Stimulated activated CD8-positive, alpha-beta memory T cell treated with anti-CD3 and anti-CD28 coated beads, Interleukin-7, amount 100 ng/mL, for 1 hour (primary cell): Measurements from ENCODE around the gene SPSB1.

Source experiments
- DNase-seq, 2 donors: peaks; one replicate each; pipeline ENCODE4 v3.0.0-alpha.2; 2020; ENCODE audit warnings: low read depth in 2 of 2

SPSB1 gene

DNA sequence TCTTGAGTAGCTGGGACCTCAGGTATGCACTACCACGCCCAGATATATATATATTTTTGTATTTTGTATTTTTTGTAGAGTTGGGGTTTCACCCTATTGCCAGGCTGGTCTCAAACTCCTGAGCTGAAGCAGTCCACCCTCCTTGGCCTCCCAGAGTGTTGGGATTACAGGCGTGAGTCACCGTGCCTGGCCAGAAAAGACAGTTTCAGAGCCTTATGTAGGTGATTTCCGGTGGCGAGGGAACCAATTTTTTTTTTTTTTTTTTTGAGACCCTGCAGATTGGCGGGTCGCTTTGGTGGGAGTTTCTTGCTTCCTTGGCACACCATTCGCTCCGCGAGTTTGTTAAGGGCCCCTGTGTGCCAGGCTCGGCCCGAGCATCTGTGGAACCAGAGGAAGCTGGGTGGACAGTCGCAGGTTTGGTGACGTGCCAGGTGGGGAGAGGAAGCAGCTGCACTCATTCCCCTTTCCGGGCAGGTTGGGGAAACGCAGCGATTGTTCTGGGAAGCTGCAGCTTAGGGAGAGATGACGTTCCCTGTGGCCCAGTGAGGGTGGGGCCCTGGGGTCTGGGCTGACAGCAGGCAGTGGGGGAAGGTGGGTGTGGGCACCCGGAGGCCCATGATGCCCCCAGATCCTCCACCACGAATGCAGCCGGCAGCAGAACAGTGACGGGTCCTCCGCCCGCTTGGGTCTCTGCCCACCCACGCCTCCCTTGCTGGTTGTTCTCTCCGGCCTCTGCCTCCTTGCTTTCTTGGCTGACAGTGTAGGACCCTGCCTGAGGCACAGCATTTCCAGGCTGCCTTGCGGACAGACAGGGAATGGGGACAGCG is 25.1 kb downstream of the SPSB1 start:
- DNase-seq = no peak

DNA sequence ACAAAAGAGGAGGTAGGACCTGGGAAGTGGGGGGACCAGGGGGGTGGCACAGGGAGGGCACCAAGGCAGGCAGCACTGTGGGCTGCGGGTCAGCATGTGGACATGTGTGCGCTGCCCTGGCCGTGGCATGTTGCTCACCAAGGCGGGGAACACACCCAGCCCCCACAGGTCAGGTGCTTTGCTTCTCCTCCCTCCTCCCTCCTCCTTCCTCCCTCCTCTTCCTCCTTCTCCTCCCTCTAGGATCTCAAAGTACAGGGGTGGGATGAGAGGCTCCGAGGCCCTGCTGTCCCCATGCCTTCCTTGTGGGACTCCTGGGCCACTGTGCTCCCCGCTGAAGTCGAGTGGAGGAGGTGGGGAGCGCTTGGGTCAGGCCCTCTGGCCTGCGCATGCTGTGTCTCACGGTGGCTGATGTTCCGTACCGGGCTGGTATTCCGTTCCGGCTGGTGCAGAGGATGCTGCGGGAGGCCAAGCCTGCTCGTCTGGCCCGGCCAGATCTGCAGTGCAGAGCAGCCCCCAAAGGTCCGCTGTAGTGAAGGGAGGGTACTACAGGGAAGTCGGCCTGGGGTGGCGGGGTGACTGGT is 26.6 kb downstream of the SPSB1 start:
- DNase-seq = no peak

GRCh38 chr1:9319789-9320519 is 27.3 kb downstream of the SPSB1 start:
- DNase-seq = no peak

DNA sequence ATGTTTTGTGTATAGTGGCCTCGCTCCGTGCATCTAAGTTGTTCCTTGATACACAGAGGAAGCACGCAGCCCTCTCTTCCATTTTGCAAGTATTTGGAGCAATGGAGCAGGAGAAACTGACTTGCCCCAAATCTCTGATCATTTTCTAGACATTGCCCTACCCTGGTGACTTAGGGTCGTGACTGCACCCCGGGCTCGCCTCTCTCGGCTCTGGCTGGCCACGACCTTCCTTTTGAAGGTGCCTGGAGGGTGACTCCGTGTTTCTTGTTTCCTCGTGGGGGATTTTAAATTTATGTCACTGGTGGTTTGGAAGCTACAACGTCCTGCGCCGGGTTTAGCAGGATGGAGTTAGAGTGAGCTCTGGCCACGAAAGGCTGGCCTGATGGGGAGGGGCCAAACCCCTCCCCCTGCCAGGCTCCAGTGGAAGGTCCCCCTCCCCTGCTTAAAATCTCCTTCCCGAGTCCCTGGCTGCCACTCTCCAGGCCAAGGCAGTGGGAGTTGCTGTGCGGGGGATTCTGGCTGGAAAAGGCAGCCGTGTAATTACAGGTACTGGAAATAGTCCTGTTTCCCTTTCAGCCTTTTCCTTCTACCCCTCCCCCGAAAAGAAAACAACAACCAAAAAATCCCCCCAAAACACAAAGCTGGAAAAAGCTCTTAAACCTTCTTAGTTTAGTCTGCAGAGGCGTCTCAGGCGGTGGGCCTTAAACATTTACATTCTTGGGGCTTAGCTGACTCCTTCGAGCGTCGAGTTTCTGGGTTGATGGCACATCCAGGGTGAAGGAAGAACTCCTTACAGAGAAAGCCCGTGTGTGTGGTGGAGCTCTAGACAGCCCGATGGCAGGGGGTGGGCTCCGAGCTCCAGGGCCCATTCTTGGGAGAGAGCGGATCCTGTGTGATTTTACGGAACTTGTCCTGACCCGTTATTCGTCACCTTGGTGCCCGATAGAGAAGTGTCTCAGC is 28.1 kb downstream of the SPSB1 start:
- no peak for DNase-seq

GRCh38 chr1:9321480-9321849 is 28.8 kb downstream of the SPSB1 start:
- no peak for DNase-seq

DNA sequence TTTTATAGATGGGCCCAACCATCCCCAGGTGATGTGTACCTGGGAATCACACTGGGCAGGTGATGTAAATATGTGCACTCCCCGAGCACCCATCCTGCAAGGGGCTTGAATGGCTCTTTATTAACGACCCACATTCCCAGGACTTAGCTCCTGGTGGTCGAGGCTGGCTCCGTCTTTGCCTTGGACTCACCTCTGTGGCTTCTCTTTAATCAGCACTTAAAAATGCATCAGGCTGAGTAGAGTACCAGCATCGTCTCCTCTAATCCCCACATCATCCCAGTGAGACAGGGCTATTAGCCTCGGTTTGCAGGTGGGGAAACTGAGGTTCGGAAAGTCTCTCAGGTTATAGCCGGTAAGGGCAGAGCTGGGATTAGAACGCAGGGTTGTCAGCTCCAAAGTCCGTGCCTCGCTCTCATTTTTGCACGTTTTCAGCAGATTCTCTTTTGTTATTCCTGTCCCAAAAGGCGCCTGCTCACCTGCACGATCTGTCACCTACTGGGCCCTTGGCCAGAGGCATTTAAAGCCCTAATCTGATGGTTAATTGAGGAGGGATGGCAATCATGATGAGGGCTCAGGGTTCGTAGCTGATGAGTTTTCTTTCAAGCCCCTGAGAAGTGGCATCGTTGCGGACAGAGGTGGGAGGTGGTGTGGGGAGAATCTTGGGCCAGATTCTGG is 29.4 kb downstream of the SPSB1 start:
- DNase-seq = no peak

DNA sequence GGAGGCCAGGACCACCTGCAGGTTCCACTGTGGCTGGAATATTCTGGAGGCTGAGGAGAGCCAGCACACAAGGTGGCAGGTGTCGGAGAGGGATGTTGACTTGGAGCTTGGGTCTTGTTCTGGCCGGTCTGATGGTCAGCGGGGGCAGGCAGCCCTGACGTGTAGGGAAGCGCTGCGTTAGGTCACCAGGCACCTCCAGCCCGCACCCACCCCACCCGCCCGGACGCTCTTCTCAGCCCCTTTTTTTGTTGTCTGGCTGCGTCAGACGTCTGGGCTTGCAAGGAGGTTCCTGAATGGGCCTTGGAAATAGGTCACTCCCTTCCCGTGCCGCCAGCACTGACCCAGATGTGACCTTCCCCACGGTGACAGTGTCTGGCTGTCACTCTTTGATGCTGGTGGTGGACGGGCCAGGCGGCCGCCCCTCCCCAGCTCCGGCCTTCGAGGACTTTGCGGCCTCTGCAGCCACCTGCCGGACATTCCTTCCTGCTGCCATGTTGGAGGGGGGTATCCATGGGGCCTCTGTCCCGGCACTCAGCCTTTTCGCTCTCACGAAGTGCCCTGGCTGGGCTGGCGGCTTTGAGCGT is 30.1 kb downstream of the SPSB1 start:
- no peak for DNase-seq

DNA sequence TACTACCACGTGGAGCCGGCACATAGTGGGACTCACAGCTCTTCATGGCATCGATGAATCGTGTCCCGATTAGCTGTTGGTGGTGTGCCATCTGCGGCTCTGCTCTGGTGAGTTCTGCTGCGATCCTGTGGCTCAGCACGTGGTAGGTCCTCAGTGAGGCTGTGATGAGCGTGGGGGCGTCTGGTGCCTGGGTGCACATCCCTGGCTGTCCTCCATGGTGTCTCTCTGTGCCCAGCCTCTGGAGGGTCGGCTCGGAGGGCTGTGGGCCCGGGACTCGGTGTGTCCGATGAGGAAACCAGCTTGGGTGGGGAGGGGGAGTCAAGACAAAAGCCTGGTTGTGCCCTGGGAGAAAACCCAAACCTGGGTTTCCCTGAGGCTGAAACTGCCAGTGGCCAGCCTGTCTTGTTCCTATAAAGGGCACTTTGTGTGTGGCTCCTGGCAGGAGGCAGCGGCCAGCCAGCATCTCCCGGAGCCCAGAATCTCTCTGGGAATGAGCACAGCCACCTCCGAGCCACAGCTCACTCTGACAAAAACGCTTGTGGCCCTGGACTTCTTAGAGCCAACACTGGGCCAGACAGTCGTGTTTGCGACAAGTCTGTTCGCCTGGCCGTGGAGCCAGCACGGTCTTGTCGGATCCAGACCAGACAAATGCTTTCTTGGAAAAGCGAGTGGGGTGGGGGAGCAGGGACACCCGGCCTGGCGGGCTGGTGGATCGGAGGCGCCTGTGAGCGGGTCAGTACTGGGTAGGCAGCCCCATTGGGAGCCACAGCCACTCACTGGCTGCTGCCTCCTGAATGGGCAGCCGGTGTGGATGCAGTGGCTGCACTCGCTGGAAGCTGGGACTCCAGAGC is 31.8 kb downstream of the SPSB1 start:
- no peak for DNase-seq

DNA sequence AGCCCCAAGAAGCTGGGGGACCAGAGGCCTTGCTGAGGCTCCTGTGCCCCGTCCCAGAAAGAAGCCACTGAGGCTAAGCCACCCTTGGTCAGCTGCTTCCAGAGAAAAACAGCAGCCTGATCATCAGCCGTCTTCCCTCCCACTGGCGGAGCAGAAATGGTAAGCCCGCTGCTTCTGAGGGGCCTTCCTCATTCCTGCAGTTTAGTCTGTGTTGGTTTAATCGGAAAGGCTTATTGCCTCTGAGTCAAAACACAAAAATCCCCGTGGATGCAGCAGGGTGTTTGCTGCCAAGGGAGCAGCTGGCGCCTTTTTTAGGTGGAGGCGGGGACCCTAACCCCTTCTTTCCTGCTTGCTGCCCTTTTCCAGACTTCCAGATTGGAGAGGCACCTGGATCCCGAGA is 33.9 kb downstream of the SPSB1 start:
- no peak for DNase-seq

DNA sequence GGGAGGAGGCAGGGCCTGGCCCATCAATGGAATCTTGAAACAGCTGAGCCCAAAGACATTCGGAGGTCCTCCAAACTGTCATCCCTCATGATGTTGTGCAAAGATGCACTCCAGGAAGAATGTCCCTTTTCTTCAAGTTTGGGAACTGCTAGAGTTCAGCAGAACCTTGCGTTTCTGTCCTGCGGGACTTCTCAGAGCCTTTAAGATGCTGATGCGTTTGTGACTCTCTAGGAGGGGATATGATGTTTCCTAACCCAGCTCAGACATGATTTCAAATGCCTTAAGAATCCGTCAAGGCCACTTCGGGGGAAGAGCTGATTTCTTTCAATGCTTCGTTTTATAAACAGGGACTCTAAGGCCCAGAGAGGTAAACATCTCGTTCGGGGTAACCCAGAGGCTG is 35.5 kb downstream of the SPSB1 start:
- DNase-seq = no peak

DNA sequence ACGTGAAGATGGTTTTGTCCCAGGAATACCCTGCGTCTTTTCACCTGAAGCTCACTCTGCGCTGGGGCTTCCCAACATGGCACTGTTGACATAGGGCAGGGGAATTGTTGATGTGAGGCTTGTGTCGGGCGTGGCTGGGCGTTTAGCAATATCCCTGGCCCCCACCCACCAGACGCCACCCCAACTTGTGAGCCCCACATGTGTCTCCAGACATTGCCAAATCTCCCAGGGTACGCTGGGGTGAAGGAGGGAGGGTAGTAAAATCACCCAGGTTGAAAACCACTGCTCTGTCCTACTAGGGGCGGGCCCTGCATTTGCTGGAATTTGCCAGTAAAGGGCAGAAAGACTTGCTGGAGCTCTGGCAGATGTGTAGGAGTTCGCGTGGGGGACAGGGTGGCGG is 36.0 kb downstream of the SPSB1 start:
- DNase-seq = no peak

DNA sequence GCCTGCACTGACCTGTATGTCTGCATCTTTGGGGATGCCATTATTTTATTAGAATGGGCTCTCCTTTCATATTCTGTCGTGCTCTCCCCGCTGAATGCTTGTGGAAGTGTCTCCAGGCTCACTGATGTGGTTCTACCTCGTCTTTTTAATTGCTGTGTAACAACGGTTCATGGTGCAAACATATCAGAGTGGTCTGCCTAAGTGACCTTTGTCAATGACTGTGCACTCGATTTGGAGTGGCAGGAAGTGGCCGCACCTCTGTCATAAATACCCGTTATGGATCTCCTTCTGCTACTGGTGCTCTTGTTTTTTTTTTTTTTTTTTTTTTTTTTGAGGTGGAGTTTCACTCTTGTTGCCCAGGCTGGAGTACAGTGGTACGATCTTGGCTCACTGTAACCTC is 38.3 kb downstream of the SPSB1 start:
- DNase-seq = no peak

DNA sequence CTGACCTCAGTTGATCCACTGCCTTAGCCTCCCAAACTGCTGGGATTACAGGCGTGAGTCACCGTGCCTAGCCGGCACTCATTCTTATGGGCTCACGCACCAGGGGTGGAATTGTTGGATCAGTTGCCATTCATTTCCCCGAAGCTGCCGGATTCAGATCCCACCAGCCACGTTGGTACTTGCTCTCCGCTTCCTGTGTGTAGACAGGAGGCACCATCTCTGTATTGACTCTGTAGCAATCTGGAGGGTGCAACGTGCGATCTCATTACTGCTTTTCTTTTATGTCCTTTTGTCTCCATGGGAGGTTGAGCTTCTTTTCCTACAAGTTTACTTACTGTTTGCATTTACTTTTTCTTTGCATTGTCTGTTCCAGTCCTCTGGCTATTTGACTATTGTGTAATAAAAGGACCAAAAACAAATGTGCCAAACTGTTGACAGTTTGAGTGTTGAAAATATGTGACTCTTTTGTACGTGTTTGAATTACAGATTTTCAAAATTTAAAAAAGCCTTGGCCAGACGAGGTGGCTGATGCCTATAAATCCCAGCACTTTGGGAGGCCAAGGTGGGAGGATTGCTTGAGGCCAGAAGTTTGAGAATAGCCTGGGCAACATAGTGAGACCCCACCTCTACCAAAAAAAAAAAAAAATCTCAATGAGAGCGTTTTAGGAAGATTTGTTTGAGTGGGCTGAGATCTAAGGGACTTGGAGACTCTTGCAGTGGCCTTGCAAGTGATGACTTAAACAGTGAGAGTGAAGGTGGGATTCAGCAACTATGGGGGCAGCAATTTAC is 39.1 kb downstream of the SPSB1 start:
- DNase-seq = no peak

GRCh38 chr1:9332513-9333143 is 39.9 kb downstream of the SPSB1 start:
- DNase-seq = no peak

DNA sequence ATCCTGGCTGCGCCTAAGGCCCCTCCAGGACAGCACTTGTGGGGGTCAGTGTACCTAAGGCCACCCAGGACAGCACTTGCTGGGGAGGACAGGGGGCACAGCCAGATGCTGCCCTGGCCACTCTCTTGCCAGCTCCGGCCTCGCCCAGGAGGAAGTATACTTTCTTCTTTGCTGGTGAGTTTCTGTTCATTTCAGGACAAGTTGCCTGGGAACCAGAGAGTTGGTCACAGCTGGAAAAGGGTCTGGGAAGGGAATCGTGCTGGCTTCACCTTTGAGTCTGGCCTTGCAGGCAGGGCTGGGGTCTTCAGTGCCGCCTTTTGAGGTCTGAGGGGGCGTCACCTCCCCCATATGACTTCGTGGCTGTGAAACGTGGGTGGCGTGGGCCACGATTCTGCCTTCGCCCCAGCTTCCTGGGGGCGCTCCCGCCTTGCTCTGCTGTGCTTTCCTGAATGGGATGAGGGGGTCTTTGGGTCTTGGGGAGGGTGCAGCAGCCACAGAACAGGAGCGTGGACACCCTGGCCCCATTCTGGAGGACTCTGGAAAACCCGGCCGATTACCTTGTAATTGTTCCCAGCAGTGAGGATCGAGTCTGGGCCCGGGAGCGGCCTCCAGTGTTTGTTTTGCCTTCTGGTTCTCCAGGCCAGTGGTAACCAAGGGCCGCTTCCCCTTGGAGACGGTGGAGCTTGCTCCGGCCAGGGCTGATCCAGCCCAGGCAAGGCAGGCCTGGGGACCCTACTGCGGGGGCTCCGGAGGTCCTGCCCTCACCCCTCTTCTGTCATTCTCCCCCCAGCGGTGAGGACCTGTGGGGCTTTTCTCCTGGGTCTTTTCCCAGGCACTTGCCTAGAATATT is 45.9 kb downstream of the SPSB1 start:
- no peak for DNase-seq

- DNase-seq = no peak
Observed at GRCh38 chr1:9340172-9340854, 47.6 kb downstream of the SPSB1 start.

DNA sequence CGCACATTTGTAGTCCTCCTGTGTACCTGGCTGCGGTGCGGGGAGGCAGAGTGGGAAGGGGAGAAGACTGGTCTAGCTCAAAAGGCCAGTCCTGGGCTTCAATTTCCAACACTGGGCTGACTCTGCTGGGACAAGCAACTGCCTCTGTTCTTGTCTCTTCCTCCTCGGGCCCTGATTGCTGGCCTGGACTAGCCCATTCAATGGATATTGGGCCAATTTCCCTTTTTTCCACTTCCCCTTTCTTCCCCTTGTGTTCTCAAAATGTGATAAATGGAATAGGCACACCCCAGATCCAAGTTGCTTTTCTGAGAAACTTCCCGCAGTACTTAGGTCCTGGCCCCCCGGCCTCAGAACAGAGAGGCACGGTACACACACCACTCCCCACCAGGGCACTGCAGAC is 48.2 kb downstream of the SPSB1 start:
- no peak for DNase-seq
